HG03066 (cell line): Measurements from ENCODE around the gene ZNHIT1.

Experiments
- ATAC-seq: cut with Tn5 transposase; IDR thresholded peaks from one replicate; pipeline ENCODE4 v1.9.1; 2021; ENCODE audit warnings: low read depth; ENCODE audit not compliant: unreplicated experiment

Gene ZNHIT1

GRCh38 chr7:101271021-101271420 lies 53.1 kb downstream of the ZNHIT1 start:
- no peak for ATAC-seq

- ATAC-seq: no peak
These were observed 55.2 kb downstream of the ZNHIT1 start for GRCh38 chr7:101273206-101273605.
